GM06990 (cell line): ENCODE results near the gene RPL28.

Experiments
- DNase-seq: peaks from one replicate; pipeline ENCODE4 v3.0.0-alpha.2; 2011; ENCODE audit not compliant: insufficient read length; ENCODE audit errors: extremely low read depth
- H3K27me3 ChIP-seq: replicated peaks from 2 replicates; pipeline ENCODE4 v1.6.0; 2011; ENCODE audit warnings: low read length; ENCODE audit not compliant: control insufficient read depth, insufficient read depth
- H3K36me3 ChIP-seq: 2 replicates; pipeline ENCODE4 v1.5.1; 2011; ENCODE audit warnings: low read length; ENCODE audit not compliant: control insufficient read depth, insufficient read depth
- H3K4me3 ChIP-seq: replicated peaks from 2 replicates; pipeline ENCODE4 v1.5.1; 2011; ENCODE audit warnings: low read depth, mild to moderate bottlenecking, control low read depth, low read length
- CTCF ChIP-seq: IDR thresholded peaks from 2 replicates; pipeline ENCODE4 v1.5.1; 2011; ENCODE audit warnings: low read length, control low read depth, mild to moderate bottlenecking, inconsistent platforms; ENCODE audit not compliant: insufficient read depth, poor library complexity, severe bottlenecking

The RPL28 gene

GRCh38 chr19:55369653-55370304 lies 16.0 kb upstream of the RPL28 start:
- TF ChIP-seq CTCF: no peak
- no peak for DNase-seq
- Histone ChIP-seq H3K27me3 (no peaks in the 10 kb centered on the region; the same call in none of the 2 replicates), H3K4me3 (no peak overlapping the region), H3K36me3 (no peaks in the 10 kb centered on the region)

GRCh38 chr19:55370305-55370988 lies 15.3 kb upstream of the RPL28 start, which contains the start of gene IL11:
Gene IL11, minus strand, starts transcription at chr19:55370463. Its CDS starts 153 bp downstream, at chr19:55370310.
- H3K4me3 ChIP-seq: no peak within 1 kb of the TSS
- no peaks in the 10 kb centered on the region; the same call in none of the 2 replicates for H3K27me3 ChIP-seq
- no peak for DNase-seq
- TF ChIP-seq CTCF: no peak
- no peaks in the 10 kb centered on the region for H3K36me3 ChIP-seq

GRCh38 chr19:55372316-55373081 lies 13.2 kb upstream of the RPL28 start:
- Histone ChIP-seq H3K36me3 (no peaks in the 10 kb centered on the region), H3K27me3 (no peaks in the 10 kb centered on the region; the same call in none of the 2 replicates), H3K4me3 (no peak overlapping the region)
- DNase-seq: no peak
- TF ChIP-seq CTCF: no peak

- TF ChIP-seq CTCF: no peak
- no peak overlapping the region for H3K4me3 ChIP-seq
- no peak for DNase-seq
- H3K27me3 ChIP-seq: no peaks in the 10 kb centered on the region; the same call in none of the 2 replicates
- no peaks in the 10 kb centered on the region for H3K36me3 ChIP-seq
Observed at GRCh38 chr19:55373306-55373992, 12.3 kb upstream of the RPL28 start.

- no peak for TF ChIP-seq CTCF
- DNase-seq: no peak
- Histone ChIP-seq H3K36me3 (no peaks in the 10 kb centered on the region), H3K27me3 (no peaks in the 10 kb centered on the region; the same call in none of the 2 replicates), H3K4me3 (no peak overlapping the region)
Observed at GRCh38 chr19:55373993-55374757, 11.6 kb upstream of the RPL28 start.
